ENCODE data around the gene YLPM1.

DNA sequence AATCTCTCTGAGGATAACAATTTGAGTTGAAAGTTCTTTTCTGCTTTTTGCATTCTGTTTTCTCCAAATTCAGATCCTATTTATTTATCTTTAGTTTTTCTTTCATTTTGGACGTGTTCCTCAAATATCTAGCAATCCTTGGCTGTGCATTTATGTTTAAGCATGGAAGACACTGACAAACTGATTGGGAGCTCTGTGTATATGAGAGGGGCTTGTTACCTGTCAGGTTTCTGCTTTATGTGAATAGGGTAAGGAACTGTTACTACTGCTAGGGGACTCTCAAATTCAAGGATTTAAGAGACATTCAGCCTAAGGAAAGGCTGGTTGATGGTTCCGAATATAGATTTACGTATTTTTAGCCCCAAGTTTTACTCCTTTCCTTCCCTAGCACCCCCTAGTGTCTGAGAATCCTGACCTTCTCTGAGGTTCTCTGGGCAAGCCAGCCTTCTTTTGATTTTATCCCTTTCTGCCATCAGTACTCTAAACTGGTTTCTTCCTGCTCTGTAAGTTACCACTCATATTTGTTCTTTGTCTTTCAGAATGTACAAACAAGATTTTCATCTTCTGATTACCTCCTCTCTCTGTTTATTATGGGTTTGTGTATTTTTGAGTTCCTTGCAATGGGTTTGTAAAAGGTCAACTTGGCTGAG is 30.5 kb downstream of the YLPM1 start:
- TF ChIP-seq, protein P1, sequence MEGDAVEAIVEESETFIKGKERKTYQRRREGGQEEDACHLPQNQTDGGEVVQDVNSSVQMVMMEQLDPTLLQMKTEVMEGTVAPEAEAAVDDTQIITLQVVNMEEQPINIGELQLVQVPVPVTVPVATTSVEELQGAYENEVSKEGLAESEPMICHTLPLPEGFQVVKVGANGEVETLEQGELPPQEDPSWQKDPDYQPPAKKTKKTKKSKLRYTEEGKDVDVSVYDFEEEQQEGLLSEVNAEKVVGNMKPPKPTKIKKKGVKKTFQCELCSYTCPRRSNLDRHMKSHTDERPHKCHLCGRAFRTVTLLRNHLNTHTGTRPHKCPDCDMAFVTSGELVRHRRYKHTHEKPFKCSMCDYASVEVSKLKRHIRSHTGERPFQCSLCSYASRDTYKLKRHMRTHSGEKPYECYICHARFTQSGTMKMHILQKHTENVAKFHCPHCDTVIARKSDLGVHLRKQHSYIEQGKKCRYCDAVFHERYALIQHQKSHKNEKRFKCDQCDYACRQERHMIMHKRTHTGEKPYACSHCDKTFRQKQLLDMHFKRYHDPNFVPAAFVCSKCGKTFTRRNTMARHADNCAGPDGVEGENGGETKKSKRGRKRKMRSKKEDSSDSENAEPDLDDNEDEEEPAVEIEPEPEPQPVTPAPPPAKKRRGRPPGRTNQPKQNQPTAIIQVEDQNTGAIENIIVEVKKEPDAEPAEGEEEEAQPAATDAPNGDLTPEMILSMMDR (conservative IDR thresholded peaks at IDR 0.05 in 1 of 2, IDR thresholded peaks at IDR 0.05 in 1 of 2; ENCODE audit: low read depth in 1 of 2, low read length in 2 of 2), result peak; percentile 44 to 46
- no peak for TF ChIP-seq EZH2 (IDR thresholded peaks at IDR 0.05; ENCODE audit: low read length, missing control alignments)
